Measurements from ENCODE around the gene MAP6.

GRCh38 chr11:75697906-75698581, 29.2 kb upstream of the MAP6 start:
- TF ChIP-seq, protein P1, sequence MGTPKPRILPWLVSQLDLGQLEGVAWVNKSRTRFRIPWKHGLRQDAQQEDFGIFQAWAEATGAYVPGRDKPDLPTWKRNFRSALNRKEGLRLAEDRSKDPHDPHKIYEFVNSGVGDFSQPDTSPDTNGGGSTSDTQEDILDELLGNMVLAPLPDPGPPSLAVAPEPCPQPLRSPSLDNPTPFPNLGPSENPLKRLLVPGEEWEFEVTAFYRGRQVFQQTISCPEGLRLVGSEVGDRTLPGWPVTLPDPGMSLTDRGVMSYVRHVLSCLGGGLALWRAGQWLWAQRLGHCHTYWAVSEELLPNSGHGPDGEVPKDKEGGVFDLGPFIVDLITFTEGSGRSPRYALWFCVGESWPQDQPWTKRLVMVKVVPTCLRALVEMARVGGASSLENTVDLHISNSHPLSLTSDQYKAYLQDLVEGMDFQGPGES (IDR thresholded peaks at IDR 0.05) = no peak
- TF ChIP-seq POLR2A (IDR thresholded peaks at IDR 0.05; ENCODE audit: low read depth, low read length) (no peak), PBX3 (IDR thresholded peaks at IDR 0.05; ENCODE audit: insufficient replicate concordance, low read depth, low read length) (no peak), EP300 (IDR thresholded peaks at IDR 0.05; ENCODE audit: borderline replicate concordance in 1 of 2, control insufficient read depth in 1 of 2, low read depth in 2 of 2, low read length in 2 of 2) (no peak), EZH2 (IDR thresholded peaks at IDR 0.05; ENCODE audit: borderline replicate concordance, control insufficient read depth, low read depth, low read length) (no peak), SUZ12 (IDR thresholded peaks at IDR 0.05; ENCODE audit: unreplicated experiment) (no peak), IKZF1 (conservative IDR thresholded peaks at IDR 0.05) (no peak), POLR2AphosphoS5 (IDR thresholded peaks at IDR 0.05; ENCODE audit: low read length) (no peak), ATF3 (IDR thresholded peaks at IDR 0.05; ENCODE audit: borderline replicate concordance, extremely low read depth, low read depth, low read length) (no peak), SREBF2 (IDR thresholded peaks at IDR 0.05; ENCODE audit: low read length) (no peak)
- TF ChIP-seq, protein P2, sequence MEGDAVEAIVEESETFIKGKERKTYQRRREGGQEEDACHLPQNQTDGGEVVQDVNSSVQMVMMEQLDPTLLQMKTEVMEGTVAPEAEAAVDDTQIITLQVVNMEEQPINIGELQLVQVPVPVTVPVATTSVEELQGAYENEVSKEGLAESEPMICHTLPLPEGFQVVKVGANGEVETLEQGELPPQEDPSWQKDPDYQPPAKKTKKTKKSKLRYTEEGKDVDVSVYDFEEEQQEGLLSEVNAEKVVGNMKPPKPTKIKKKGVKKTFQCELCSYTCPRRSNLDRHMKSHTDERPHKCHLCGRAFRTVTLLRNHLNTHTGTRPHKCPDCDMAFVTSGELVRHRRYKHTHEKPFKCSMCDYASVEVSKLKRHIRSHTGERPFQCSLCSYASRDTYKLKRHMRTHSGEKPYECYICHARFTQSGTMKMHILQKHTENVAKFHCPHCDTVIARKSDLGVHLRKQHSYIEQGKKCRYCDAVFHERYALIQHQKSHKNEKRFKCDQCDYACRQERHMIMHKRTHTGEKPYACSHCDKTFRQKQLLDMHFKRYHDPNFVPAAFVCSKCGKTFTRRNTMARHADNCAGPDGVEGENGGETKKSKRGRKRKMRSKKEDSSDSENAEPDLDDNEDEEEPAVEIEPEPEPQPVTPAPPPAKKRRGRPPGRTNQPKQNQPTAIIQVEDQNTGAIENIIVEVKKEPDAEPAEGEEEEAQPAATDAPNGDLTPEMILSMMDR (IDR thresholded peaks at IDR 0.05 in 2 of 3, conservative IDR thresholded peaks at IDR 0.05 in 1 of 3; ENCODE audit: control insufficient read depth in 2 of 3, extremely low read depth in 1 of 3, insufficient read depth in 1 of 3, low read depth in 3 of 3, low read length in 3 of 3) = no peak
- TF ChIP-seq, protein P3, sequence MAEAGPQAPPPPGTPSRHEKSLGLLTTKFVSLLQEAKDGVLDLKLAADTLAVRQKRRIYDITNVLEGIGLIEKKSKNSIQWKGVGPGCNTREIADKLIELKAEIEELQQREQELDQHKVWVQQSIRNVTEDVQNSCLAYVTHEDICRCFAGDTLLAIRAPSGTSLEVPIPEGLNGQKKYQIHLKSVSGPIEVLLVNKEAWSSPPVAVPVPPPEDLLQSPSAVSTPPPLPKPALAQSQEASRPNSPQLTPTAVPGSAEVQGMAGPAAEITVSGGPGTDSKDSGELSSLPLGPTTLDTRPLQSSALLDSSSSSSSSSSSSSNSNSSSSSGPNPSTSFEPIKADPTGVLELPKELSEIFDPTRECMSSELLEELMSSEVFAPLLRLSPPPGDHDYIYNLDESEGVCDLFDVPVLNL (IDR thresholded peaks at IDR 0.05; ENCODE audit: low read depth, low read length) = no peak

Measured in GM12878 (cell line).